HG02763 (cell line): ENCODE results near the gene SMCO2.
A peak's percentile ranks its signal among the peaks of the same experiment; 100 is the strongest.
"Not testable (repeated sequence)": the region's sequence is repeated elsewhere in the genome, so short reads cannot be mapped to it uniquely, and the experiment has no call there.

Source experiments
- ATAC-seq: cut with Tn5 transposase; IDR thresholded peaks from one replicate; pipeline ENCODE4 v1.9.1; 2021; ENCODE audit warnings: mild to moderate bottlenecking, moderate library complexity; ENCODE audit not compliant: unreplicated experiment

The SMCO2 gene

GRCh38 chr12:27523642-27524493 is 77.3 kb downstream of the SMCO2 start, which contains the start of gene PPFIBP1:
Gene PPFIBP1, plus strand, starts transcription at chr12:27524206. Its CDS starts 109,191 bp downstream, at chr12:27633397.
- peak; percentile 94 for ATAC-seq

DNA sequence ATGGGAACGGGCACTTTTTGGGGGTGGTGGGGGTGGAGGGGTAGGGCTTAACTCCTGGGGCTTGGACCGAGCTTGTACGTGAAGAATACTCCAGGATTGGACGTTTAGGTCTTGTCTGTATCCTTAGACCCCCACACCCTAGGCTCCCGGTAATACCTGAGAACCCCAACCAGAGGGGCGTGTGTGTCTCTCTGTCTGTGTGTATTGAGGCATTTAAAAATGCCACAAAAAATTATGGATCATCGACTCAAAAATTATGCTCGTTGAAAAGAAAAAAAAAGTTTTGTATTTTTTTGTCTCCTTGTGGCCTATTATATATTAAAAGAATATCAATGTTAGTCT is 77.9 kb downstream of the SMCO2 start:
- no peak for ATAC-seq

- no peak for ATAC-seq
Observed at GRCh38 chr12:27524839-27525753, 78.6 kb downstream of the SMCO2 start.

DNA sequence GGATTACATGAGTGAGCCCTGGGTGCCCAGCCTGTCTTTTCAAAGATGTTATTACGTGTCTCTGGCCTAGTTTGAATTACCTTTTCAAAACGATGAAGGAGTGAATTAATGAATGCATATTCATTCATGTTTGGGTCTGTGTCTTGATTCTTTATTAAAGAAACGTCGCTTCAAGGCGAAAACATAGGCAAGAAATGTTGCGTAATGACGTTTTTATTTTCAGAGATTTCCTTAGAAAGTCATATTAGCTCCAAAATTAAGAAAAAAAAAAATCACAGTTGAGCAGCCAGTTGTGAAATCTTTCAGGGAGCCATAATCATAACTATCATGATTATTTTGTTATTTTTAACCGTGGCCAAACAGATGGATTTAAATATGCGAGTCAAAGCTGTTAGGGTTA is 81.0 kb downstream of the SMCO2 start:
- no peak for ATAC-seq

DNA sequence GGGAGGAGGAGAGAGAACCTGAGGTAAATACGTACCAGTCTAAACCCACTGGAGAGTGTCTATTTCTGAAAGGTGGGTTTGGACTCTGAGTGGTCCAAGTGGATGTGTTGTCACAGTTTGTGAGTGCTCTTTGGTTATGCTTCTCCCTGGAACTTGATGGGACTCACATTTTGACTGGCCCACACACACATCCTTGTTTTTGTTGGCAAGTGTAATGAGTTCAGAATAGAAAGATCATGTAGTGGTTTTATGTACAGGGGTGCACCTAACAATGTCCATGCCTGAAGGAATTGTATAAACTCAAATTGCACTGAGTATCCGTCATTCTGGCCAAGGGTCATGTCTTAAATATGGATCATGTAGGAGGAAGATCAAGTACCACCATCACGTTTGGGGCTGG is 82.3 kb downstream of the SMCO2 start:
- no peak for ATAC-seq

DNA sequence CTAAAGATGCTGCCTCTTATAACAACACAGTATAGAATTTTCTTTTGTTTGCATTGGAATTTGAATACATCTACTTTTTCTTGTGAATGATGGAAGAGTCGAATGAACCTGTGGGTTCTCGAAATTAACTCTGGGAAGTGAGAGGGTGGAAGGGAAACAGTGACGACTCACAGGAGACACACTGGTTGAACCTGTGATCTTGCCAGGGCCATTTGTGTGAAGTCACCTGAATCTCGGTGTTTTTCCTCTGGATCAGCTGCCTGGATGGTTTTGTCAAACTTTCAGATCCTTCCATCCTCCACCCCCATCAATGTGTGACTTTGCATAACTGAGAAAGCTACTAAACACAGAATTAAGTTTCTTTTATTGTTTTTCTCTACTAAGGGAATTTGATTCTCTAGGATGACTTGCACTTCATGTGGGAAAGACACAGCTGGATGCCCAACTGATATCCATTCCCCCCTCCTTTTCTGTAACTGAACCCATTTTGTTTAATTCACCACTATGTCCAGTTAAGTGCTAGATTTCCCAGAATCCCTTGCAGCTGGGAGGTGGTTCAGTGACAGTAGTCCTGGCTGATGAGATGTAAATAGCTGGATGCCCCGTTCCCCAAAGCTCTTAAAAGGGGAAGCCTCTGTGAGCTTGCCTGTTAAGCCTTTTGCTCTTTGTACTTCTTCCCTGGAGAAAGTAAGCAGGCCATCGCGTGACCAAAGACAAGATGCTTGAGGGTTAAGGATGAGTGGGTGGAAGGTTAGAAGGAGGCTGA is 83.8 kb downstream of the SMCO2 start:
- no peak for ATAC-seq

GRCh38 chr12:27531896-27532295 is 85.4 kb downstream of the SMCO2 start:
- ATAC-seq: no peak

- no peak for ATAC-seq
Observed at GRCh38 chr12:27534060-27534764, 87.7 kb downstream of the SMCO2 start.

DNA sequence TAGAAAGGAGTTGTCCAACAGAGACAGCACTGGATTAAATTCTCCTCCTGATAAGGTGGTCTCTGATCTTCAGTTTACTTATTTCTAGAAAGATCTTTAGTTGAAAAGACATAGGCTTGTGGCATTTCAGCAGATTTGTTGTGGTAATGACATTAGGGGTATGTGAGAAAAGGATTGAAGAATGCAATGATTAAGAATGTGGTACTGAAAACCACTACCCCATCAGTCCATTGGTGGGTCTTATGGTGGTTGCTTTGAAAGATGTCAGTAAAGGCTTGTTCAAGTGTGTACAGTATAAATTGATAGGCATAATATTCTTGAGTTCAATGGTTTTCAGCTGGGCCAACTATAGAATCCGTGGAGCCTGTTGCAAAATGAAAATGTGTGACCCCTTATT is 88.2 kb downstream of the SMCO2 start:
- ATAC-seq: no peak

DNA sequence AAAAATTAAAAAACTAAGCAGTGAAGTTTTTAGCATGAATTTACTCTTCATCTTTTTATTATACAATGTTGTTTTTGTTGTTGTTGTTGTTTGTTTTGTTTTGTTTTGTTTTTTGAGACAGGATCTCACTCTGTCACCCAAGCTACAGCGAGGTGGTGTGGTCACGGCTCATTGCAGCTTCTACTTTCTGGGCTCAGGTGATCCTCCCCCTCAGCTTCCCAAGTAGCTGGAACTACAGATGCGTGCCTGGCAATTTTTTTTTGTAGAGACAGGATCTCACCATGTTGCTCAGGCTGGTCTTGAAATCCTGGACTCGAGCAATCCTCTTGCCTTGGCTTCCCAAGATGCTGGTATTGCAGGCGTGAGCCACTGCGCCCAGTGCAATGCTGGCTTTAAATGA is 88.8 kb downstream of the SMCO2 start:
- no peak for ATAC-seq

DNA sequence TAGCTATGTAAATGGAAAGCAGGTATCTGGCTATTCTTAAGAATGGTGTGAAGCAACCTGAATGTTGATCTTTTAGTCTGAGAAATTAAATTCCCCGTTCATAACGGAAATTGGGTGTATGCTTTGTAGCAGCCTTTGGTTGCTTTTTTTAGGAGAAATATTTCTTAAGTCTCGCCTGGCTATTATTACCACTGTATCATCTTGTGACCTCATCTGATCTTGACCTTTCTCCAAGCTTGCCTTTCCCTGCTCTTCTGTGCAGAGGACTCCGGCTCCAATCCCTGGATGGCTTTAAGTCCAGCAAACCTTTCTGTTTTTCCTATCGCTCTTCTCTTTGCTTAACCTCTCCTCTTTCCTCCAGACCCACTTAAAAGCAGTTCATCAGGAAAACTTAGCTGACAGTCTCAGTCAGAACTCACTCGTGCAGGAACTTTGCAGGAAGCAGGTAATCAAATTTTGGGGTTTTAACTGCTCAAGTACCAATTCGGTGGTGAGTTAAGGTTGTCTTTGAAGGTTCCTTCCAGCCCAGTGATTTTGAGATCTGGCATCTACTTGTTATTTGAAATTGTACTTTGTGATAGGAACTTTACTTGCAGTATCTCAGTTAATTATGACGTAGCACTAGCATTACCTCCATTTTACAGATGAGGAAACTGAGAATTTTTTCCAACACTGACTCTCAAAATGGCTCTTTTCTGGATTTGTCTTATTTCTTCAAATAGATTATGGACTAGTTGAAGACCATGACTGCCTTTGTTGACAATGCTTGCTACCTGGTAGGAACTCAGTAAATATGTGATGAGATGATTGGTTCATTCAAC is 91.5 kb downstream of the SMCO2 start:
- no peak for ATAC-seq

GRCh38 chr12:27539191-27539631 is 92.7 kb downstream of the SMCO2 start:
- no peak for ATAC-seq

- no peak for ATAC-seq
Observed at GRCh38 chr12:27541031-27541719, 94.6 kb downstream of the SMCO2 start.

DNA sequence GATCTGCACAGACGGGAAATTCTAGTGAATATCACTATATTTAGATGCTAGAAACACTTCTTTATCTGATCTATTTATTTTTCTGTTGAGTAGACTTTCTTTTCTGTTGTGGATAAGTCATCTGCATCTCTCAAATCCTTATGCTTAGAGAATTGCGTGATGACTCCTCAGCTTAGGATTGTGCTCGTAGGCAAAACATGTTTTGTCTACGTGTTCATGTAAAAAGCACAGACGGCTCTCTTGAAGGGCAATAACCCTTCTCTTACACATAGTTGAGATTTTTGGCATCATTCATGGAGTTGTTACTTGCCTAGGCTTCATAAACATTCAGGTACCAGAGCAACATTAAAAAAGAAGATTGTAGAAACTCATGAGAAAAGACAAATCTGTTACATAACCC is 96.1 kb downstream of the SMCO2 start:
- no peak for ATAC-seq

DNA sequence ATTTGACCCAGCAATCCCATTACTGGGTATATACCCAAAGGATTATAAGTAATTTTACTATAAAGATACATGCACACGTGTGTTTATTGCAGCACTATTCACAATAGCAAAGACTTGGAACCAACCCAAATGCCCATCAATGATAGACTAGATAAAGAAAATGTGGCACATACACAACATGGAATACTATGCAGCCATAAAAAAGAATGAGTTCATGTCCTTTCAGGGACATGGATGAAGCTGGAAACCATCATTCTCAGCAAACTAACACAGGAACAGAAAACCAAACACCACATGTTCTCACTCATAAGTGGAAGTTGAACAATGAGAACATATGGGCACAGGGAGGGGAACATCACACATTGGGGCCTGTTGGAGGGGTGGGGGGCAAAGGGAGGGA is 98.3 kb downstream of the SMCO2 start:
- ATAC-seq: not testable (repeated sequence)

GRCh38 chr12:27545665-27546064 is 99.1 kb downstream of the SMCO2 start:
- ATAC-seq: no peak

DNA sequence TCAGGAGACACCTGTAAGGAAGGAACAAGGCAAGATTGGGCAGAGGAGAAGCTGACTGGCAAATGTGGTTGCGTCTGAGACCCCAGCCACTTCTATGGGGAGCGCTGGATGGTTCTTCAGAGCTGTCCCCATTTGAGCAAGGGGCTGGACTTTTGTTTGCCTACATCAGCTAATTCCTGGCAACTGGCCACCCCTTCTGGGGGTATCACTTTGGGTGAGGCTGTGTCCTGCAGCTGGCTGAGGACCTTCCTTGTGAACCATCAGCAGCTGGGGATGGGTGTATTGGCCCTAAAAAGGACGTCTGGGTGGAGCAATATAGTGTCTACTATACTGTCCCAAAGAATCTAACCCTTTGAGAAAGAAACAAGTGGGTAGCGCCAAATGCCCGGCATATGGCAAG is 101.1 kb downstream of the SMCO2 start:
- no peak for ATAC-seq

GRCh38 chr12:27548301-27549199 is 102.0 kb downstream of the SMCO2 start:
- ATAC-seq: no peak
